GM18909 (cell line): Measurements from ENCODE around the gene NAXD.
"Not testable (repeated sequence)": the region's sequence is repeated elsewhere in the genome, so short reads cannot be mapped to it uniquely, and the experiment has no call there.

Source experiments
- ATAC-seq: cut with Tn5 transposase; IDR thresholded peaks from one replicate; pipeline ENCODE4 v1.9.1; 2021; ENCODE audit warnings: mild to moderate bottlenecking; ENCODE audit not compliant: unreplicated experiment, poor library complexity

Gene NAXD

GRCh38 chr13:110661256-110661655 is 45.9 kb downstream of the NAXD start:
- no peak for ATAC-seq

DNA sequence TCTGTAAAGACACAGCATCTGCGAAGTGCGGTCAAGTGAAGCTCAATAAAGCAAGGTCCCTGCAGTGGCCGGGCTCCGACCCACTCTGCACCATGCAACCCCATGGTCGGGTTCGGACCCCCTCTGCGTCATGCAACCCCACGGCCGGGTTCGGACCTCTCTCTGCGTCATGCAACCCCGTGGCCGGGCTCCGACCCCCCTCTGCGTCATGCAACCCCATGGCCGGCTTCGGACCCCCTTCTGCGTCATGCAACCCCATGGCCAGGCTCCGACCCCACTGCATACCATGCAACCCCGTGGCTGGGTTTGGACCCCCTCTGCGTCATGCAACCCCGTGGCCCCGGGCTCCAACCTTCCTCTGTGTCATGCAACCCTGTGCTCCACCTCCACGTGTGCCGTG is 46.7 kb downstream of the NAXD start:
- ATAC-seq = no peak

DNA sequence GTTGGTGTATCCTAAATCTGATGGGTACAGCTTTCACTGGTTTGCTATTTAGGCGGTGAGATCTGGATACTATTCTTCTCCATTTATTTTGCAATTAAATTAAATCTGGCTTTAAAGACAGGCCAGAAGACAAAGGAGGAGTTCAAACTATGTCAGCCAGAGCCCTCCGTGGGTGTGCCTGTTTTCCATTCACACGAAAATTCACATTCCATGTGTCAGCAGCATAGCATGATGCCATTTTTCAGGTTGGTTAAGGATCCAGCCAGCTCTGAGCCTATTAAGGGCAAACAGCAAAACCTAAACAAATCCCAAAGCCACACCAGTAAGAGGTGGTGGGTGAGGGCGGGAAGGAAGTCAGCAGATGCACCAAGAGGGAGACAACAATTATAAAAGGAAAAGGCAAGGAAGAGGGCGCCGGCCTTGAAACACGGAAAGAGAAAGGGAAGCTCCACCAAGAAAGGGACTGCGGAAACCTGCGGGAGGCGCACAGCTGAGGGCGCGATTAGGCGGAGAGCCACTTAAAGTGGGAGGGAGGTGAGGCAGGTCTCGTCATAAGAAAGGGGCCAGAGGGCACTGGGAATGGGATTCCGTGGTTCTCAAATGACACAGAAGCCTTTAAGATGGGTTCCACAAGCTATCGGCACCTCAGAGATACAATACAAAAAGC is 47.6 kb downstream of the NAXD start:
- ATAC-seq = no peak

DNA sequence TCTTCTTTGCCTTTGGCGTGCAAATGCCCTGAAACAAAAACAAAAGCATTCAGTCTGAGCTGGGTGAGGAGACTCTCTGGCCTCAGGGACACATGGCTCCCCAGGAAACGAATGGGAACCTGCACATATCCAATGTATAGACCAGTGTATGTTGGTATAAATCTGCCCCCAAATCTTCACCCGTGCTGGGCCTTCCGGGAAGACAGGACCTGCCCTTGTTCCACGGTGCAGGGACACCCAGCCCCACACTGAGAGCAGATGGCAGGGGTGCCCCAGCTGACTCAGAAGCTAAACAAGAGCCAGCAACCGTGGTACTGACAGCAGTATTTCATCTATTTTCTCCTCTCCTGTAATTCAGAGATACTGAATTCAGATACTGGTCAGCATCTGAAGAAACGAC is 48.1 kb downstream of the NAXD start:
- ATAC-seq = no peak

GRCh38 chr13:110664041-110664440 is 48.7 kb downstream of the NAXD start:
- ATAC-seq = no peak

DNA sequence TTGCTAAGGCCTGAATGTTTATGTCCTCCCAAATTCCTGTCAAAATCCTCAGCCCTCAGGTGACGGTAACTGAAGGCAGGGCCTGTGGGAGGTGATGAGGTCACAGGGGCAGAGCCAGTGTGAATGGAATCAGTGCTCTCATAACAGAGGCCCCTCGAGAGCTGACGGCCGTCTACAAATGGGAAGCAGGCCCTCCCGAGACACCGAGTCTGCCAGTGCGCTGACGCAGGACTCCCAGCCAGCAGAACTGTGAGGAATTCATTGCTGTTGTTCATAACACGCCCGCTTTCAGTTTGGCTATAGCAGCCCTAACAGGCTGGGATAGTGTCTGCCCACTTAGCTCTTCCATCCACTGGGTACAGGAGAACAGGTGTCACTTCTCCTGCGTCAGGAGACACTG is 49.3 kb downstream of the NAXD start:
- no peak for ATAC-seq

GRCh38 chr13:110665491-110666254 is 50.3 kb downstream of the NAXD start:
- ATAC-seq = no peak

DNA sequence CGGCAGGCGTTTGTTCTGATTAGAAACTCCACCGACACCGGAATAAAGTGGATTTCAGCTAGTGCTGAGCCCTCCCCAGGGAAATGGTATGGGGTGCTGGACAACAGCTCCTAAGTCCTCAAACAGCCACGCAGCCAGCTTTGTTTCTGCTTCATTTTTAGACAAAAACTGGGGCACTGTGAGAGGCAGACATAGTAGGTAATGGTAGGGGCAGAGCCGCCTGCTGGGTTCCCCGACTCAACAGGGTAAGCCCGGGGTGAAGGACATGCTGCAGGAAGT is 50.8 kb downstream of the NAXD start:
- no peak for ATAC-seq

GRCh38 chr13:110669036-110669435 is 53.7 kb downstream of the NAXD start:
- ATAC-seq = no peak

DNA sequence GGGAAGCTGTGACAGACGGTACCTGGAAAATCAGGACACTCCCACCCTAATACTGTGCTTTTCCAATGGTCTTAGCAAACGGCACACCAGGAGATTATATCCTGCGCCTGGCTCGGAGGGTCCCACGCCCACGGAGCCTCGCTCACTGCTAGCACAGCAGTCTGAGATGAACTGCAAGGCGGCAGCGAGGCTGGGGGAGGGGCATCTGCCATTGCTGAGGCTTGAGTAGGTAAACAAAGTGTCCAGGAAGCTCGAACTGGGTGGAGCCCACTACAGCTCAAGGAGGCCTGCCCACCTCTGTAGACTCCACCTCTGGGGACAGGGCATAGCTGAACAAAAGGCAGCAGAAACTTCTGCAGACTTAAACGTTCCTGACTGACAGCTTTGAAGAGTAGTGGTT is 54.5 kb downstream of the NAXD start:
- ATAC-seq = not testable (repeated sequence)

- peak; percentile 77 for ATAC-seq
Measured at GRCh38 chr13:110676595-110677587, 61.5 kb downstream of the NAXD start.

- no peak for ATAC-seq
Measured at GRCh38 chr13:110677731-110678545, 62.6 kb downstream of the NAXD start.

DNA sequence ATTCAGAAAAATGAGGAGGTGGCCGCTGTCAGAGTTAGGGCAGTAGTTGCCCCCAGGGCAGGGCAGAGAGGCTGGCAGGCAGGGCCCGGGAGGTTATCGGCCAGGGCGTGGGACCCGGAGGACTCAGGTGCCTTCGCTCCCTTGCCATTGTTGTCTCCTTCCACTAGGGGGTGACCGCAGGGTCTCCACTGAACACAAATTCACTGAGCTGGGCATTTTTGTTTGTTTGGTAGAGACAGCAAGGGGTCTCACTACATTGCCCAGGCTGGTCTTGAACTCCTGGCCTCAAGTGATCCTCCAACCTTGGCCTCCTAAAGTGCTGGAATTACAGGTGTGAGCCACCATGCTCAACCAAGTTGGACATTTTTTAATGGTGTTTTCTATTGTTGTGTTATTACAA is 65.5 kb downstream of the NAXD start:
- ATAC-seq = no peak

- no peak for ATAC-seq
Measured at GRCh38 chr13:110681868-110682550, 66.7 kb downstream of the NAXD start.

- ATAC-seq = no peak
Measured at GRCh38 chr13:110682746-110683145, 67.4 kb downstream of the NAXD start.

- ATAC-seq = no peak
Measured at GRCh38 chr13:110683203-110683883, 68.0 kb downstream of the NAXD start.

DNA sequence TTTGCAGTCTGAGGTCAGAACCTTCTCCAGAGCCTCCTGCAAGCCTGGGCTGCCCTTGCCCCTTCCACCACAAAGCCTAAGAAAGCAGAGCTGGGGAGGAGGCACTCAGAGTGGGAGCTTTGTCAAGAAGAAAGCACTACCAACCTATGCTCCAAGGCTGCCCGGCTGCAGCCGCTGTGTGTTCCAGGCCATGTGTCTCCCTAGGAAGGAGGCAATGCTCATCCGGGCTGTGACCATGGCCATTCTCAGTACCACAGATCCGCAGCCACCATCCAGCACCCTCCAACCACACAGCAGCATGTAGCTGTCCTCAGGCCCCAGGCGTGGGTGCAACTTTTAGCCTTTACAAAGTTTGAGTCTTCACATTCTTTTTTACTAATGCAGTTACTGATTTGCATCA is 68.6 kb downstream of the NAXD start:
- no peak for ATAC-seq

- no peak for ATAC-seq
Measured at GRCh38 chr13:110684388-110685056, 69.2 kb downstream of the NAXD start.
